T-helper 1 cell (primary cell): Measurements from ENCODE around the gene CPNE9.

Source experiments
- DNase-seq, 5 donors: peaks; one replicate each; pipeline ENCODE4 v3.0.0-alpha.2; 2012 to 2020
- total RNA-seq, 4 donors: gene quantifications; one replicate each; lab custom pipeline; 2026; lab: John Stamatoyannopoulos, UW

Gene CPNE9
- total RNA-seq: 0 to 0.91 (median 0.62) reads per million in 4 donors

- no peak for DNase-seq
Observed at GRCh38 chr3:9703736-9704346, at the start of gene CPNE9. TSS of gene CPNE9 (plus strand) at chr3:9703833. CDS start at chr3:9703997, 164 bp downstream.

- no peak for DNase-seq
Observed at GRCh38 chr3:9659849-9660248, 43.8 kb upstream of the CPNE9 start.

- DNase-seq: no peak
Observed at GRCh38 chr3:9660972-9661371, 42.7 kb upstream of the CPNE9 start.

- no peak for DNase-seq
Observed at GRCh38 chr3:9664119-9664751, 39.4 kb upstream of the CPNE9 start.

GRCh38 chr3:9666704-9667445, 36.8 kb upstream of the CPNE9 start:
- no peak for DNase-seq

- DNase-seq: no peak
Observed at GRCh38 chr3:9669277-9669676, 34.4 kb upstream of the CPNE9 start.

- no peak for DNase-seq
Observed at GRCh38 chr3:9669720-9670432, 33.8 kb upstream of the CPNE9 start.

- no peak for DNase-seq
Observed at GRCh38 chr3:9673082-9673481, 30.6 kb upstream of the CPNE9 start.

- no peak for DNase-seq
Observed at GRCh38 chr3:9673752-9674151, 29.9 kb upstream of the CPNE9 start.

- no peak for DNase-seq
Observed at GRCh38 chr3:9675736-9676290, 27.8 kb upstream of the CPNE9 start.

GRCh38 chr3:9676785-9677184, 26.8 kb upstream of the CPNE9 start:
- no peak for DNase-seq

- DNase-seq: no peak
Observed at GRCh38 chr3:9678493-9678892, 25.1 kb upstream of the CPNE9 start.

- DNase-seq: no peak
Observed at GRCh38 chr3:9679476-9680080, 24.1 kb upstream of the CPNE9 start.

GRCh38 chr3:9681011-9681722, 22.5 kb upstream of the CPNE9 start:
- DNase-seq: no peak

- no peak for DNase-seq
Observed at GRCh38 chr3:9681723-9682081, 21.9 kb upstream of the CPNE9 start.

GRCh38 chr3:9682096-9682495, 21.5 kb upstream of the CPNE9 start:
- no peak for DNase-seq

- DNase-seq: no peak
Observed at GRCh38 chr3:9683426-9683825, 20.2 kb upstream of the CPNE9 start.

GRCh38 chr3:9685216-9686049, 18.2 kb upstream of the CPNE9 start:
- DNase-seq: no peak

GRCh38 chr3:9686050-9686550, 17.5 kb upstream of the CPNE9 start:
- DNase-seq: no peak

- DNase-seq: no peak
Observed at GRCh38 chr3:9686703-9687102, 16.9 kb upstream of the CPNE9 start.

GRCh38 chr3:9687514-9687913, 16.1 kb upstream of the CPNE9 start:
- no peak for DNase-seq
